ENCODE results near the gene RIN2.

Gene RIN2

GRCh38 chr20:19781235-19781634 lies 23.2 kb downstream of the RIN2 start:
- H3K27me3 ChIP-seq (ENCODE audit: insufficient read depth, low read depth), result no peaks in the 10 kb centered on the region
- no peaks in the 10 kb centered on the region for H4K20me1 ChIP-seq (ENCODE audit: insufficient read depth)
- H3K4me3 ChIP-seq (IDR thresholded peaks at IDR 0.05; ENCODE audit: insufficient read depth, low read depth, low read length), result no peak overlapping the region
- no peaks in the 10 kb centered on the region for H3K79me2 ChIP-seq (ENCODE audit: insufficient read depth, low read depth)
- H3K4me1 ChIP-seq (ENCODE audit: low read depth, poor library complexity, severe bottlenecking), result peaks cover 91% of the 10 kb centered on the region
- H3K9ac ChIP-seq, result peak overlapping the region; percentile 22; the same call in 1 of the 2 replicates
- no peak for TF ChIP-seq CTCF (conservative IDR thresholded peaks at IDR 0.05; ENCODE audit: low read depth, low read length)
- H2AFZ ChIP-seq (ENCODE audit: low read depth), result peak overlapping the region; percentile 11; the same call in 1 of the 2 replicates
- H3K4me2 ChIP-seq, result peak overlapping the region; percentile 92
- H3K36me3 ChIP-seq (ENCODE audit: insufficient read depth), result no peaks in the 10 kb centered on the region
- peak overlapping the region; percentile 92 for H3K27ac ChIP-seq

GRCh38 chr20:19782669-19783068 lies 24.6 kb downstream of the RIN2 start:
- H3K4me1 ChIP-seq (ENCODE audit: low read depth, poor library complexity, severe bottlenecking), result peaks cover 79% of the 10 kb centered on the region
- no peaks in the 10 kb centered on the region for H3K36me3 ChIP-seq (ENCODE audit: insufficient read depth)
- no peak for TF ChIP-seq CTCF (conservative IDR thresholded peaks at IDR 0.05; ENCODE audit: low read depth, low read length)
- H4K20me1 ChIP-seq (ENCODE audit: insufficient read depth), result no peaks in the 10 kb centered on the region
- no peaks in the 10 kb centered on the region for H3K79me2 ChIP-seq (ENCODE audit: insufficient read depth, low read depth)
- H3K4me3 ChIP-seq (IDR thresholded peaks at IDR 0.05; ENCODE audit: insufficient read depth, low read depth, low read length), result no peak overlapping the region
- no peak overlapping the region for H3K4me2 ChIP-seq
- no peak overlapping the region; the same call in 1 of the 2 replicates for H3K27ac ChIP-seq
- no peak overlapping the region for H2AFZ ChIP-seq (ENCODE audit: low read depth)
- no peaks in the 10 kb centered on the region for H3K27me3 ChIP-seq (ENCODE audit: insufficient read depth, low read depth)
- no peak overlapping the region for H3K9ac ChIP-seq

GRCh38 chr20:19783966-19784401 lies 25.9 kb downstream of the RIN2 start:
- no peak overlapping the region for H3K27ac ChIP-seq
- no peaks in the 10 kb centered on the region for H3K36me3 ChIP-seq (ENCODE audit: insufficient read depth)
- H3K27me3 ChIP-seq (ENCODE audit: insufficient read depth, low read depth), result no peaks in the 10 kb centered on the region
- peaks cover 66% of the 10 kb centered on the region for H3K4me1 ChIP-seq (ENCODE audit: low read depth, poor library complexity, severe bottlenecking)
- H4K20me1 ChIP-seq (ENCODE audit: insufficient read depth), result no peaks in the 10 kb centered on the region
- H3K79me2 ChIP-seq (ENCODE audit: insufficient read depth, low read depth), result no peaks in the 10 kb centered on the region
- H3K9ac ChIP-seq, result no peak overlapping the region
- no peak overlapping the region for H2AFZ ChIP-seq (ENCODE audit: low read depth)
- no peak overlapping the region for H3K4me3 ChIP-seq (IDR thresholded peaks at IDR 0.05; ENCODE audit: insufficient read depth, low read depth, low read length)
- no peak for TF ChIP-seq CTCF (conservative IDR thresholded peaks at IDR 0.05; ENCODE audit: low read depth, low read length)
- H3K4me2 ChIP-seq, result no peak overlapping the region

- Histone ChIP-seq H3K9ac (no peak overlapping the region), H3K27ac (no peak overlapping the region), H3K4me2 (peak overlapping the region; percentile 34; the same call in 1 of the 2 replicates), H3K79me2 (ENCODE audit: insufficient read depth, low read depth) (no peaks in the 10 kb centered on the region), H2AFZ (ENCODE audit: low read depth) (peak overlapping the region; percentile 67; the same call in 1 of the 2 replicates), H3K4me1 (ENCODE audit: low read depth, poor library complexity, severe bottlenecking) (peaks cover 62% of the 10 kb centered on the region), H3K27me3 (ENCODE audit: insufficient read depth, low read depth) (no peaks in the 10 kb centered on the region), H3K4me3 (IDR thresholded peaks at IDR 0.05; ENCODE audit: insufficient read depth, low read depth, low read length) (no peak overlapping the region), H3K36me3 (ENCODE audit: insufficient read depth) (no peaks in the 10 kb centered on the region), H4K20me1 (ENCODE audit: insufficient read depth) (no peaks in the 10 kb centered on the region)
- peak; percentile 69 for TF ChIP-seq CTCF (conservative IDR thresholded peaks at IDR 0.05; ENCODE audit: low read depth, low read length)
These were observed 26.6 kb downstream of the RIN2 start for GRCh38 chr20:19784511-19785172.

Data from KMS-11 (cell line).